Vagina (tissue), 2 donors: Measurements from ENCODE around the gene STK17B.

Experiments used
- CTCF ChIP-seq, 3 experiments: fragments of 450-650 bp in 2 of 3; fragments of 200-600 bp in 1 of 3; sonication (generic) in 1 of 3; IDR thresholded peaks; one replicate each; pipeline ENCODE4 v1.5.1; 2017 to 2019; ENCODE audit warnings: antibody characterized with exemption in 3 of 3, mild to moderate bottlenecking in 2 of 3, moderate library complexity in 2 of 3
- POLR2A ChIP-seq, 2 donors: fragments of 450-650 bp; IDR thresholded peaks; one replicate each; pipeline ENCODE4 v1.6.1; 2017; ENCODE audit warnings: antibody characterized with exemption in 2 of 2, mild to moderate bottlenecking in 2 of 2, moderate library complexity in 2 of 2
- POLR2AphosphoS5 ChIP-seq, 2 donors: sonication (generic); formaldehyde crosslinking; IDR thresholded peaks; one replicate each; pipeline ENCODE4 v1.9.0; 2017; ENCODE audit warnings: antibody characterized with exemption in 2 of 2, mild to moderate bottlenecking in 2 of 2, low read depth in 1 of 2; ENCODE audit not compliant: insufficient read depth in 1 of 2

GRCh38 chr2:196145256-196145655 lies 26.1 kb downstream of the STK17B start:
- TF ChIP-seq POLR2A (IDR thresholded peaks at IDR 0.05) (no peak), CTCF (IDR thresholded peaks at IDR 0.05) (no peak), POLR2AphosphoS5 (IDR thresholded peaks at IDR 0.05; ENCODE audit: insufficient read depth in 1 of 2, low read depth in 1 of 2) (no peak)
